Lower lobe of right lung (tissue), 2 donors: ENCODE measurements around the gene MLYCD. TPM values are rescaled to one million over a fixed set of nuclear protein-coding genes. Genes with fewer than 3 reads are reported as not detected.

ENCODE experiments used
- ATAC-seq, 2 donors: fragments of 200-7000 bp; cut with Tn5 transposase; one replicate each; pipeline ENCODE4 v1.9.1; 2020 to 2022; ENCODE audit warnings: mild to moderate bottlenecking in 2 of 2, moderate library complexity in 2 of 2
- DNase-seq: peaks from one replicate; pipeline ENCODE4 v3.0.0-alpha.2; 2020
- H3K27ac ChIP-seq: fragments of 200-600 bp; one replicate; pipeline ENCODE4 v1.8.0; 2022
- H3K27me3 ChIP-seq: fragments of 200-600 bp; one replicate; pipeline ENCODE4 v1.8.0; 2022; ENCODE audit warnings: low read depth
- H3K36me3 ChIP-seq: fragments of 200-600 bp; one replicate; pipeline ENCODE4 v1.8.0; 2022; ENCODE audit warnings: mild to moderate bottlenecking
- H3K4me1 ChIP-seq: fragments of 200-600 bp; one replicate; pipeline ENCODE4 v1.8.0; 2022
- H3K4me3 ChIP-seq: fragments of 200-600 bp; one replicate; pipeline ENCODE4 v1.8.0; 2022; ENCODE audit warnings: mild to moderate bottlenecking
- H3K9me3 ChIP-seq: fragments of 200-600 bp; one replicate; pipeline ENCODE4 v1.8.0; 2022
- CTCF ChIP-seq: fragments of 200-600 bp; IDR thresholded peaks from one replicate; pipeline ENCODE4 v1.8.0; 2022; ENCODE audit warnings: antibody characterized with exemption, mild to moderate bottlenecking
- intact Hi-C: fragments of 100-400 bp; cut with DNase I; formaldehyde crosslinking; loops from one replicate; pipeline ENCODE4 v1.11.0; 2022
- total RNA-seq: library from RNA; stranded (reverse); fragmentation: NEBNext Ultra II Directional; extraction: Animal tissue kit (Norgen Biotek cat#: 25700); gene quantifications from one replicate; pipeline ENCODE4 v1.2.1, GENCODE V29; 2021
- donor health status: DM: no; HTN: yes; CAD: no; lungs with severe emphysema.

Gene MLYCD
- total RNA-seq, 1 donor from 2014 or later: 9.1 TPM

DNA sequence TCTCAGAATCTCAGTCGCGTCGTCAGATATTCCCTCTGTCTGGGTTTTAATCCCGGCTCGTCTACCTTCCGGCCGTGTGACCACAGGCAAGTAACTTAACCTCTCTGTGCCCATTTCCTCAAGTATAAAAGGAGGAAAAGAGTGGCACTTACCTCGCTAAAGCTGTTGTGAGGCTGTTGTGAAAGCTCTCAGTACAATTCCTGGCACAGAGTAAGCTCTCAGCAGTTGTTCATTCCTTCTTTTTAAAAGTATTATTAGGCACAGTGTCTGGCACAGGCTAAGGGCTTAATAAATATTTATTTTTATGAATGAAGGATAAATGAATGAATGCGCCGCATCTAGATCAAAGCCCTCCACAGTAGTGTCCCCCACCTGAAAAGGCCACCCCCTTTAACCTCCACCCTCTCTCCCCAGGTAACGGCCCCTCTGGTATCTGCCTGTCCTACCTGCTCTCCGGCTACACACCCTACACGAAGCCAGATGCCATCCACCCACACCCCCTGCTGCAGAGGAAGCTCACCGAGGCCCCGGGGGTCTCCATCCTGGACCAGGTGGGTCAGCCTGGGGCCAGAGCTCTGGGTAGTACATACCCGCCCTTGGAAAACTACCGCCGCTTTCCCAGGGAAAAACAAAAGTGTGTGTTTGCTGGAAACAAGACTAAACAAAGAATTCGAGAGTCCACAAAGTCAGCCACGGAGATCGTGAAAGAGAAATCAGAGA lies 60.1 kb downstream of the MLYCD start:
- H3K4me3 ChIP-seq: no peak overlapping the region
- no peaks in the 10 kb centered on the region for H3K9me3 ChIP-seq
- intact Hi-C loops: no loop called here
- H3K27ac ChIP-seq: no peak overlapping the region
- DNase-seq: no peak
- no peak for ATAC-seq
- H3K27me3 ChIP-seq: no peaks in the 10 kb centered on the region
- no peak for TF ChIP-seq CTCF
- peaks cover 47% of the 10 kb centered on the region for H3K36me3 ChIP-seq
- peaks cover 10% of the 10 kb centered on the region for H3K4me1 ChIP-seq

DNA sequence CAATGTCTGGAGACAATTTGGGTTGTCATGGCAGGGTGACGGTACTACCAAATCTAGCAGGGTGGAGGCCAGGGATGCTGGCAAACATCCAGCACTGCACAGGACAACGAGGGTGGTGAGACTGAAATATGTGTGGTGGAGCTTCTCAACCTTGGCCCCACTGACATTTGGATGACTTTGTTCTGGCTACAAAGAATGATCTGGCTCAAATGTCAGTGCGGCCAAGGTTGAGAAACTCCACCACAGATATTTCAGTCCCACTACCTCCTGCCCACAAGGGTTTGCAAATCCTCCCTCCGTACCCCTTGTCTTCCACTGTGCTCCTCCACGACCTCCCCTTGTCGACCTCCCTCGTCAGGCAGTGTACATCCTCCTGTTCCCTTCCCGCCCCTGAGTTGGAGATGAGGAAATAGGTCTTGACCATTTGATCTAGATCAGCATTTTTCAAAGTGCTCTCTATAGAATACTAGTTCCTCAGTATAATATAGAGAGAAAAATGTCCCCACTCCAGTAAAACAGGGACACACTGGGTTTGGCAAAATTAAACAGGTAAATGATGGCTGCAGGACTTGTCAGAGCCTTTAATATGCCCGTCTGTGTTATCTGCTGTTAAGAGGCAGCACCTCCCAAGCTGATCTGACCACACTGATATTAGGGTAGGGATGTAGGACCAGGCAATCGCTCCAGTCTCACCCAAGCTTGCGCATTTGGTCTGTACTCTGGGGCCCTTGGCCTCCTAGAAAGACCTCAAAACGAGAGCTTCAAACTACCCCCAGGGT lies 60.9 kb downstream of the MLYCD start:
- H3K27ac ChIP-seq: no peak overlapping the region
- no peak overlapping the region for H3K4me3 ChIP-seq
- no peak for ATAC-seq
- H3K36me3 ChIP-seq: peaks cover 47% of the 10 kb centered on the region
- no peaks in the 10 kb centered on the region for H3K9me3 ChIP-seq
- no peaks in the 10 kb centered on the region for H3K27me3 ChIP-seq
- intact Hi-C loops: no loop called here
- H3K4me1 ChIP-seq: peaks cover 2% of the 10 kb centered on the region
- DNase-seq: no peak
- TF ChIP-seq CTCF: no peak

- no peaks in the 10 kb centered on the region for H3K27me3 ChIP-seq
- ATAC-seq (no peak), DNase-seq (no peak)
- H3K36me3 ChIP-seq: peaks cover 54% of the 10 kb centered on the region
- no peaks in the 10 kb centered on the region for H3K9me3 ChIP-seq
- H3K4me1 ChIP-seq: no peaks in the 10 kb centered on the region
- TF ChIP-seq CTCF: no peak
- no peak overlapping the region for H3K4me3 ChIP-seq
- intact Hi-C loops: no loop called here
- H3K27ac ChIP-seq: no peak overlapping the region
Measured at GRCh38 chr16:83960521-83961249, 61.8 kb downstream of the MLYCD start.

DNA sequence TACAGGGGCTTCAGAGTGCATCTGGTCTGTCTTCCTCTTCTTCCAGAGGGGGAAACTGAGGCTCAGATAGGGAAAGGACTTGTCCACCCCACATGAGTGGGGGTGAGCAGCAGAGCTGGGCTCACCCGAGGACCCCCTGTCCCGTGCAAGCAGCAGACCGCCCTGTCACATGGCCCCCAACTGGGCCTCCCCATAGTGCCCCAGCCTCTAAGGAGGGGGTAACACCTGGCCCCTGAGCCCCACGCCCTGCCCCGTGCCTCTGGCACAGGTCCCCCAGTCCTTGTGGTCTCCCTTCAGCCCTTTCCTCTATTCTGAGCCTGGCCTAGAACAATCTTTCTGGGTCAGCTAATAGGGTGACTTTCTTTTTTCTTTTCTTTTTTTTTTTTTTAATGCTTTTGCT lies 62.7 kb downstream of the MLYCD start:
- DNase-seq (no peak), ATAC-seq (no peak)
- no peaks in the 10 kb centered on the region for H3K4me1 ChIP-seq
- H3K27ac ChIP-seq: no peak overlapping the region
- no peaks in the 10 kb centered on the region for H3K27me3 ChIP-seq
- TF ChIP-seq CTCF: no peak
- intact Hi-C loops: no loop called here
- H3K4me3 ChIP-seq: no peak overlapping the region
- no peaks in the 10 kb centered on the region for H3K9me3 ChIP-seq
- H3K36me3 ChIP-seq: peaks cover 54% of the 10 kb centered on the region

DNA sequence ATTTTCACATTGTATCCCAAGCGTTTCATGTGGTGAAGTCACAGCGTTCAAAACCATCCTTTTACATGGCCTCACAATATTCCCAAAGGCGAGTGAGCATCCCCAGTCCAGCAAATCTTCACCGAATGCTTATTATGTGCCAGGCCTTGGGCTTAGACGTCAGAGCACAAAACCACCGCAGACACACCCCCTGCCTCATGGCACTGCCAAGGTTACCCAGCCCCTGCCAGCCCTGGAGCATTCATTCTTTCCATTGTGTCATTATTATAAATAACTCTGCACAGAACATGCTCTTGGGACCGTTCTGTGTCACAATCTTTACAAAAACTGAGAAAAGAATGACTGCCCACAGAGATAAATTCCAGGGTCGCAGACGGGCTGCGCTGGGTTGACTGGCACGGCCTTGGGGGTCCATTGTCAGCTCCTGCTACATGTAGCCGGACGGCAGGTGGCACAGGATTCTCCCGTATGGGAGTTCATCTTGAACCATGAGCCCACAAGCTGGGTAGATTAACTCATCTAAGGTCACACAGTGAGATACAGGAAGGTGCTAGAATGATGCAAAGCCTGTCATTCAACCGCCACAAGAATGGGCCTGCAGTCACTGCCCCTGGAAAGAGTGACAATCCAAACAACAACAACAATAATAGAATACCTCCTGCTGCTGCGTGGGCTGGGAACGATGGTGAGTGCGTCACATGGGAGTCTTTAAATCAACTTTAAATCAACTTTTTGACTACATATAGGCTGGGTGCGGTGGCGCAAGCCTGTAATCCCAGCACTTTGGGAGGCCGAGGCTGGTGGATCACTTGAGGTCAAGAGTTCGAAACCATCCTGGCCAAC lies 64.6 kb downstream of the MLYCD start:
- no peak for TF ChIP-seq CTCF
- intact Hi-C loops: no loop called here
- Histone ChIP-seq H3K4me1 (no peaks in the 10 kb centered on the region), H3K36me3 (peaks cover 52% of the 10 kb centered on the region), H3K9me3 (no peaks in the 10 kb centered on the region), H3K27ac (no peak overlapping the region), H3K4me3 (no peak overlapping the region), H3K27me3 (no peaks in the 10 kb centered on the region)
- no peak for ATAC-seq
- DNase-seq: peak; percentile 24
